SK-N-SH (cell line): ENCODE data around the gene OR13G1. TPM values are rescaled to one million over a fixed set of nuclear protein-coding genes. Genes with fewer than 3 reads are reported as not detected.

ENCODE experiments used
- CTCF ChIA-PET: fragments of 300-600, 350-600 bp; formaldehyde crosslinking; extraction: SDS; loops from one replicate; lab custom pipeline; 2021; lab: Yijun Ruan, JAX
- POLR2A ChIA-PET: fragments of 350-600 bp; sonication (Branson Sonifier 250); formaldehyde crosslinking; extraction: SDS; loops from one replicate; lab custom pipeline; 2020; ENCODE audit warnings: antibody characterized with exemption, inconsistent platforms; lab: Yijun Ruan, JAX
- DNase-seq: peaks from one replicate; pipeline ENCODE4 v3.0.0; 2012
- H2AFZ ChIP-seq: fragments of 200-600 bp; sonication (generic); 2 replicates; pipeline ENCODE4 v1.8.1; 2016; ENCODE audit warnings: antibody characterized with exemption, mild to moderate bottlenecking, low read depth
- H3F3A ChIP-seq: fragments of 200-600 bp; sonication (generic); replicated peaks from 2 replicates; pipeline ENCODE3; 2016; ENCODE audit warnings: antibody characterized with exemption, mild to moderate bottlenecking; ENCODE audit not compliant: insufficient read depth
- H3K27ac ChIP-seq, 2 experiments: fragments of 200-500 bp in 1 of 2; fragments of 200-600 bp in 1 of 2; sonication (Bioruptor generic) in 1 of 2; sonication (generic), shearing (Covaris generic) in 1 of 2; 2 replicates each; pipeline versions ENCODE4 v1.5.1 to v1.6.1; 2014 to 2016; ENCODE audit warnings: low read depth in 2 of 2, inconsistent platforms in 1 of 2, low read length in 1 of 2, mild to moderate bottlenecking in 1 of 2, mixed read lengths in 1 of 2
- H3K27me3 ChIP-seq: fragments of 200-600 bp; sonication (generic), shearing (Covaris generic); 2 replicates; pipeline ENCODE4 v1.6.1; 2016; ENCODE audit warnings: mixed run types; ENCODE audit not compliant: insufficient read depth
- H3K36me3 ChIP-seq, 2 experiments: fragments of 200-500 bp in 1 of 2; fragments of 200-600 bp in 1 of 2; sonication (Bioruptor generic) in 1 of 2; sonication (generic) in 1 of 2; replicated peaks in 1 of 2; 2 replicates each; pipeline versions ENCODE3 to v1.5.1; 2014 to 2016; ENCODE audit warnings: low read length in 1 of 2, mild to moderate bottlenecking in 1 of 2; ENCODE audit not compliant: insufficient read depth in 2 of 2, control insufficient read depth in 1 of 2
- H3K4me1 ChIP-seq, 2 experiments: fragments of 200-500 bp in 1 of 2; fragments of 200-600 bp in 1 of 2; sonication (Bioruptor generic) in 1 of 2; sonication (generic), shearing (Covaris generic) in 1 of 2; 2 replicates each; pipeline versions ENCODE4 v1.5.1 to v1.6.1; 2014 to 2016; ENCODE audit warnings: low read depth in 1 of 2, low read length in 1 of 2, mixed run types in 1 of 2; ENCODE audit not compliant: insufficient read depth in 2 of 2, control insufficient read depth in 1 of 2
- H3K4me2 ChIP-seq: fragments of 200-600 bp; sonication (generic), shearing (Covaris generic); 2 replicates; pipeline ENCODE4 v1.6.1; 2017; ENCODE audit warnings: mixed run types
- H3K4me3 ChIP-seq, 2 experiments: fragments of 200-500 bp in 1 of 2; fragments of 200-600 bp in 1 of 2; sonication (Bioruptor generic) in 1 of 2; sonication (generic), shearing (Covaris generic) in 1 of 2; 2 replicates each; pipeline versions ENCODE4 v1.5.1 to v1.8.1; 2014 to 2016; ENCODE audit warnings: low read depth in 2 of 2, inconsistent platforms in 1 of 2, low read length in 1 of 2, mild to moderate bottlenecking in 1 of 2, mixed read lengths in 1 of 2, moderate library complexity in 1 of 2
- H3K79me2 ChIP-seq: fragments of 200-600 bp; sonication (generic); 2 replicates; pipeline ENCODE4 v1.8.1; 2017; ENCODE audit warnings: mild to moderate bottlenecking; ENCODE audit not compliant: insufficient read depth
- H3K9ac ChIP-seq: fragments of 200-600 bp; sonication (generic); 2 replicates; pipeline ENCODE4 v1.6.1; 2017; ENCODE audit warnings: mixed run types
- H3K9me2 ChIP-seq: fragments of 200-600 bp; sonication (generic); 2 replicates; pipeline ENCODE4 v1.6.1; 2017; ENCODE audit warnings: mixed run types
- H3K9me3 ChIP-seq: fragments of 200-600 bp; sonication (generic); 2 replicates; pipeline ENCODE4 v1.6.1; 2017; ENCODE audit warnings: mixed run types, mild to moderate bottlenecking, moderate library complexity
- H4K20me1 ChIP-seq: fragments of 200-600 bp; sonication (generic); 2 replicates; pipeline ENCODE4 v1.6.1; 2017; ENCODE audit warnings: mild to moderate bottlenecking, mixed run types; ENCODE audit not compliant: insufficient read depth
- CHD2 ChIP-seq: fragments of 150-350 bp; IDR thresholded peaks from 2 replicates; pipeline ENCODE4 v1.6.1; 2018; ENCODE audit warnings: low read length; ENCODE audit not compliant: partially characterized antibody
- ELF1 ChIP-seq: IDR thresholded peaks from 2 replicates; pipeline ENCODE4 v1.4.0; 2012
- EP300 ChIP-seq, 2 experiments: IDR thresholded peaks; 2 replicates each; pipeline versions ENCODE4 v1.4.0 to v1.6.1; 2012; ENCODE audit warnings: borderline replicate concordance in 1 of 2, low read depth in 1 of 2, low read length in 1 of 2
- FOSL2 ChIP-seq: IDR thresholded peaks from 2 replicates; pipeline ENCODE4 v1.4.0; 2012; ENCODE audit warnings: low read depth, mild to moderate bottlenecking, moderate library complexity, borderline replicate concordance
- FOXM1 ChIP-seq: IDR thresholded peaks from 2 replicates; pipeline ENCODE4 v1.4.0; 2012; ENCODE audit warnings: low read depth, mild to moderate bottlenecking
- GATA2 ChIP-seq: sonication (generic); formaldehyde crosslinking; IDR thresholded peaks from 2 replicates; pipeline ENCODE4 v1.5.0; 2020; ENCODE audit warnings: mild to moderate bottlenecking, missing genetic modification reagents
- JUND ChIP-seq: IDR thresholded peaks from 2 replicates; pipeline ENCODE4 v1.4.0; 2012
- MAX ChIP-seq: IDR thresholded peaks from 2 replicates; pipeline ENCODE4 v1.4.0; 2012; ENCODE audit warnings: low read depth
- MXI1 ChIP-seq: IDR thresholded peaks from 2 replicates; pipeline ENCODE4 v1.6.1; 2012; ENCODE audit warnings: mild to moderate bottlenecking, low read depth, low read length, improper control_type of control experiment
- NFIC ChIP-seq: IDR thresholded peaks from 2 replicates; pipeline ENCODE4 v1.4.0; 2012; ENCODE audit warnings: borderline replicate concordance
- POLR2AphosphoS5 ChIP-seq: IDR thresholded peaks from 2 replicates; pipeline ENCODE4 v1.6.1; 2012; ENCODE audit warnings: low read depth, low read length
- RAD21 ChIP-seq: IDR thresholded peaks from 2 replicates; pipeline ENCODE4 v1.6.1; 2012; ENCODE audit warnings: mild to moderate bottlenecking, low read length
- RCOR1 ChIP-seq: fragments of 150-350 bp; IDR thresholded peaks from 2 replicates; pipeline ENCODE4 v1.6.1; 2017; ENCODE audit warnings: antibody characterized with exemption, low read length
- REST ChIP-seq: IDR thresholded peaks from 2 replicates; pipeline ENCODE4 v1.6.1; 2012; ENCODE audit warnings: mild to moderate bottlenecking, low read depth, low read length, moderate library complexity
- RXRA ChIP-seq: IDR thresholded peaks from 2 replicates; pipeline ENCODE4 v1.4.0; 2012; ENCODE audit warnings: low read depth, mild to moderate bottlenecking, borderline replicate concordance
- SMC3 ChIP-seq: IDR thresholded peaks from 2 replicates; pipeline ENCODE4 v1.6.1; 2012; ENCODE audit warnings: low read depth, low read length, improper control_type of control experiment
- TCF12 ChIP-seq: IDR thresholded peaks from 2 replicates; pipeline ENCODE4 v1.4.0; 2012
- TEAD4 ChIP-seq: IDR thresholded peaks from 2 replicates; pipeline ENCODE4 v1.4.0; 2012; ENCODE audit warnings: mild to moderate bottlenecking, borderline replicate concordance; ENCODE audit not compliant: insufficient read depth
- ZBTB33 ChIP-seq: IDR thresholded peaks from 2 replicates; pipeline ENCODE4 v1.4.0; 2012; ENCODE audit warnings: low read depth, borderline replicate concordance
- WGBS: methylation state at CpG from one replicate; pipeline ENCODE4 v1.1.6; 2017; ENCODE audit warnings: low lambda C conversion rate; 5-methylcytosine and 5-hydroxymethylcytosine counted together
- polyA plus RNA-seq, 3 experiments: library from polyadenylated mRNA; depleted of rRNA; stranded (reverse); fragments of >200 nt; gene quantifications; 2 replicates each; pipeline ENCODE4 v1.2.3, GENCODE V29; 2012

OR13G1 gene
- polyA plus RNA-seq, 1 of the 3 experiments (the other 2 are of a cell fraction): not detected

GRCh38 chr1:247642742-247643141 is 36.8 kb downstream of the OR13G1 start:
- WGBS: 2% methylated on average over 5 of the region's 5 CpGs
- H3K4me3 ChIP-seq: no peak overlapping the region
- no peaks in the 10 kb centered on the region for H3F3A ChIP-seq
- TF ChIP-seq FOXM1 (no peak), MAX (no peak), JUND (no peak), SMC3 (no peak), REST (no peak), FOSL2 (no peak), CHD2 (no peak), RXRA (no peak), ELF1 (no peak), RCOR1 (no peak), POLR2AphosphoS5 (no peak), NFIC (no peak), ZBTB33 (no peak), TEAD4 (no peak), RAD21 (no peak), GATA2 (CRISPR knock-in tag) (no peak), EP300 (IDR thresholded peaks at IDR 0.05; ENCODE audit: borderline replicate concordance in 1 of 2, low read depth in 1 of 2, low read length in 1 of 2) (no peak), MXI1 (no peak), TCF12 (no peak)
- H4K20me1 ChIP-seq: no peaks in the 10 kb centered on the region
- no peaks in the 10 kb centered on the region for H3K79me2 ChIP-seq
- no peak for DNase-seq
- H3K27me3 ChIP-seq: no peaks in the 10 kb centered on the region; the same call in 1 of the 2 replicates
- H3K9me2 ChIP-seq: no peaks in the 10 kb centered on the region
- no peak overlapping the region for H3K27ac ChIP-seq
- CTCF ChIA-PET: no interaction called here
- POLR2A ChIA-PET: no interaction called here
- H3K9me3 ChIP-seq: no peaks in the 10 kb centered on the region
- H2AFZ ChIP-seq: no peak overlapping the region
- H3K4me2 ChIP-seq: no peak overlapping the region
- H3K4me1 ChIP-seq: no peaks in the 10 kb centered on the region
- no peaks in the 10 kb centered on the region for H3K36me3 ChIP-seq
- no peak overlapping the region for H3K9ac ChIP-seq
